Measurements from ENCODE around the gene RAB11FIP4. TPM values are rescaled to one million over a fixed set of nuclear protein-coding genes. Genes with fewer than 3 reads are reported as not detected.
"Not testable (repeated sequence)": the region's sequence is repeated elsewhere in the genome, so short reads cannot be mapped to it uniquely, and the experiment has no call there.

Gene RAB11FIP4, protein sequence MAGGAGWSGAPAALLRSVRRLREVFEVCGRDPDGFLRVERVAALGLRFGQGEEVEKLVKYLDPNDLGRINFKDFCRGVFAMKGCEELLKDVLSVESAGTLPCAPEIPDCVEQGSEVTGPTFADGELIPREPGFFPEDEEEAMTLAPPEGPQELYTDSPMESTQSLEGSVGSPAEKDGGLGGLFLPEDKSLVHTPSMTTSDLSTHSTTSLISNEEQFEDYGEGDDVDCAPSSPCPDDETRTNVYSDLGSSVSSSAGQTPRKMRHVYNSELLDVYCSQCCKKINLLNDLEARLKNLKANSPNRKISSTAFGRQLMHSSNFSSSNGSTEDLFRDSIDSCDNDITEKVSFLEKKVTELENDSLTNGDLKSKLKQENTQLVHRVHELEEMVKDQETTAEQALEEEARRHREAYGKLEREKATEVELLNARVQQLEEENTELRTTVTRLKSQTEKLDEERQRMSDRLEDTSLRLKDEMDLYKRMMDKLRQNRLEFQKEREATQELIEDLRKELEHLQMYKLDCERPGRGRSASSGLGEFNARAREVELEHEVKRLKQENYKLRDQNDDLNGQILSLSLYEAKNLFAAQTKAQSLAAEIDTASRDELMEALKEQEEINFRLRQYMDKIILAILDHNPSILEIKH
- 10 to 100 TPM; 16.7 to 18.7 TPM for total RNA-seq

DNA sequence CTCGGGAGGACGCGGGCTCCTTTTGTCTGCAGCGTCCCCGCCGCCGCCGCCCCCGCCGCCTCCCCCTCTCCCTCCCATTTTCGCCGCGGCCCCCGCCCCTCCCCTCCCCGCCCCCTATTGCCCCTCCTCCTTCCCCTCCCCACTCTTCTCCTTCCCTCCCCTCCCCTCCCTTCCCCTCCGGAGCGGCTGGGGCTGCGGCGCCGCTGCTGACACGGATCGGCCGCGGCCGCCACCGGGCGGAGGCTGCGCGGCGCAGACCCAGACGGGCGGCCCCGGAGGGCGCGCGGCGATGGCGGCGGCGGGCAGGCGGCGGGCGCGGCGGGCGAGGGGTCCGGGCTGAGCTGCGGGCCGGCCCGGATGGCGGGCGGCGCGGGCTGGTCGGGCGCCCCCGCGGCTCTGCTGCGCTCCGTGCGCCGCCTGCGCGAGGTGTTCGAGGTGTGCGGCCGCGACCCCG lies at the start of gene RAB11FIP4:
TSS of gene RAB11FIP4 (plus strand) at position 180 of the 454 bp plus-strand sequence. CDS start at position 358, 178 bp downstream.
- H3K27me3 Mint-ChIP-seq: peaks cover 64% of the 10 kb centered on the region
- no peaks in the 10 kb centered on the region for H3K9me3 Mint-ChIP-seq
- peak; percentile 33 for DNase-seq
- peaks cover 7% of the 10 kb centered on the region for H3K4me1 Mint-ChIP-seq
- peak within 1 kb of the TSS; percentile 61 for H3K4me3 Mint-ChIP-seq
- no peak within 1 kb of the TSS for H3K27ac Mint-ChIP-seq
- peaks cover 3% of the 10 kb centered on the region for H3K36me3 Mint-ChIP-seq

DNA sequence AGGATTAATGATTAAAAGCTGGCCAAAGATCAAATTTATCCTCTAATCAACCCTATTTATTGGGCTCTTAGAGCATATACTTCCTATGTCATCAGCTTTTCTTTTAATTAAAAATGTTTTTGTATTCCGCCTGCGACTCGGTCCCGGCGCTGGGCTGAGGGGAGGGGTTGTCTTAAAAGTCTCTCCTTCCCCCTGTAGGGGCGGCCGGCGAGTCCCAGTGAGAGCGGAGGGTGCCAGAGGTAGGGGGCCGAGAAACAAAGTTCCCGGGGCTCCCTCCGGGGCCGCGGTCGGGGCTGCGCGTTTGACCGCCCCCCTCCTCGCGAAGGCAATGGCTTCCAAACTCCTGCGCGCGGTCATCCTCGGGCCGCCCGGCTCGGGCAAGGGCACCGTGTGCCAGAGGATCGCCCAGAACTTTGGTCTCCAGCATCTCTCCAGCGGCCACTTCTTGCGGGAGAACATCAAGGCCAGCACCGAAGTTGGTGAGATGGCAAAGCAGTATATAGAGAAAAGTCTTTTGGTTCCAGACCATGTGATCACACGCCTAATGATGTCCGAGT lies 46.2 kb upstream of the RAB11FIP4 start:
- not testable (repeated sequence) for DNase-seq, H3K4me1 Mint-ChIP-seq, H3K27me3 Mint-ChIP-seq, H3K27ac Mint-ChIP-seq, H3K9me3 Mint-ChIP-seq, H3K4me3 Mint-ChIP-seq
- peaks cover 19% of the 10 kb centered on the region for H3K36me3 Mint-ChIP-seq

DNA sequence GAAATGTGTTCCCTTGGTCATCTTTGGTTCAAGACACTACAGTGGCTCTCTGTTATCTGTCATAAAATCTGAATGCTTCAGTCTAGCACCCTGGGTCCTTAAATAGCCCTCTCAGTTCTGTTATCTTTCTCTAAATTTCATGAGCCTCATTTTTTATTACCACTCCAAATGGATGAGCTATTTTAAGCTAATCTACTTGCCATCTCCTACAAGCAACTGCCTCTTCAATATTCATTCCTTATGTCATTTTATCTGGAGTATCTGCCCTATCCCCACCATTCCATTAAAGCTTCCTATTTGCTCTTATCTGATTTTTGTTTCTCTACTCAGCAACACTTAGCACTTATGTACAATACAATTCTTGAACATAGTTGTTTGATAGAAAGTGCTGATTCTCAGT lies 42.0 kb upstream of the RAB11FIP4 start:
- Mint-ChIP-seq H3K36me3 (peaks cover 21% of the 10 kb centered on the region), H3K27ac (no peak overlapping the region), H3K27me3 (no peaks in the 10 kb centered on the region), H3K9me3 (no peaks in the 10 kb centered on the region), H3K4me3 (no peak overlapping the region), H3K4me1 (peaks cover 3% of the 10 kb centered on the region)
- DNase-seq: no peak

DNA sequence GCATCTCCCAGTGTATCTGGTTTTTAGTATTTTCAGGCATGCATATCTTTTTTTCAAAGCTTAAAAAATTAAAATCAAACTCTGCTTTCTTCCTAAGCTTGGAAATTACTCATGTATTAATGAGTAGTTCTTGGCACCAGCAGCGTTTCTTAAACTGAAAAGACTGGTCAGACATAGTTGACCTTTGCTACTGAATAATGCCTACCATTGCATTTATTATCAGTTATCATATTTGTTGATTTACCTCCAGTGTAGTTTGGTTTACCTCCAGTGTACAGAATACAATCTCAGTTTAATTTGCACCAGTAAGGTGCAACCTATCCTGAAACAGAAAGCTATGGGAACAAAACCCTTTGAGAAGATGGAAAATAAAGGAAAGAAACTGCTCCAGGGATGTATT lies 35.5 kb upstream of the RAB11FIP4 start:
- no peak overlapping the region for H3K27ac Mint-ChIP-seq
- DNase-seq: no peak
- H3K4me3 Mint-ChIP-seq: no peak overlapping the region
- no peaks in the 10 kb centered on the region for H3K4me1 Mint-ChIP-seq
- no peaks in the 10 kb centered on the region for H3K27me3 Mint-ChIP-seq
- H3K9me3 Mint-ChIP-seq: no peaks in the 10 kb centered on the region
- H3K36me3 Mint-ChIP-seq: peaks cover 23% of the 10 kb centered on the region

DNA sequence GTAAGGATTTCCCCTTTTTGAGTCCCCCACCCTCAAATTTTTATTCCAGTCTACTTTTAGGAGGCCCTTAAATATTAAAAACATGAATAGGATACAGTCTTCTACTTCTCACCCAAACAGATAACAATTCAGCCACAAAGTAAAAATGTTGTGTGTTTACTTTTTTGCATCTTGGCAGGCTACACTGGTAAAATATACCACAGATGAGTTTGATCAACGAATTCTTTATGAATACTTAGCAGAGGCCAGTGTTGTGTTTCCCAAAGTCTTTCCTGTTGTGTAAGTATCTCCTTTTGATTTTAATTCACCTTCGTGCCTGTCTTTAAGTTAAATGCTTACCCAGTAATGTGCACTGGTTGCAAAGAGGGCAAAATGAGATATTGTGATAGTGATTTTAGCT lies 34.4 kb upstream of the RAB11FIP4 start:
- Mint-ChIP-seq H3K4me3 (no peak overlapping the region), H3K4me1 (no peaks in the 10 kb centered on the region), H3K9me3 (no peaks in the 10 kb centered on the region)

DNA sequence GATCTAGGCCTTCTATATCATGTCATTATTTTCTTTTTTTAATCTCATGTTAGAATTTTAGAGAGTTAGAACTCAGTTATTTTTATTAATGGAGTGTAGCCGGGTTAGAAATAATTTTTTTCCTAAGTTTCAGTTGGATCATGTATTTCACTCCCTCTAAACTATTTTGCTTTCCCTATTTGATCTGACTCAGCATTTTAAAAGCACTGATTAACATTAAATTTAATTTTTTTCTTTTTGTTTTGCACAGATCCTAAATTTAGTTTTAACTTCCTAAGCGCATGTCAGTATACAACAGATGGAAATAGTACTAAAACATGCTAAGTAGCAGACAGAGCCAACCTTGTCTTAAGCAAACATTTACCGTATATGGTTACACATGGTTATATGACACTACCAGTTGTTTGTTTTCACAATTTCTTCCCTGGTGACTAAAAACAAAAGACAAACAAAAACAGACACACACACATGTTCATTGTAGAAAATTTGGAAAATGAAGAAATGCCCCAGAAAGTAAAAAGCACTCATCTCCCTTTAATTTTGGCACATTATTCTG lies 33.6 kb upstream of the RAB11FIP4 start:
- Mint-ChIP-seq H3K4me3 (no peak overlapping the region), H3K9me3 (no peaks in the 10 kb centered on the region), H3K4me1 (no peaks in the 10 kb centered on the region), H3K36me3 (peaks cover 25% of the 10 kb centered on the region), H3K27ac (no peak overlapping the region), H3K27me3 (no peaks in the 10 kb centered on the region)
- no peak for DNase-seq

More for the DNA sequence above, 34.4 kb upstream of the RAB11FIP4 start:
- DNase-seq: no peak
- Mint-ChIP-seq H3K27me3 (no peaks in the 10 kb centered on the region), H3K36me3 (peaks cover 26% of the 10 kb centered on the region), H3K27ac (no peak overlapping the region)

DNA sequence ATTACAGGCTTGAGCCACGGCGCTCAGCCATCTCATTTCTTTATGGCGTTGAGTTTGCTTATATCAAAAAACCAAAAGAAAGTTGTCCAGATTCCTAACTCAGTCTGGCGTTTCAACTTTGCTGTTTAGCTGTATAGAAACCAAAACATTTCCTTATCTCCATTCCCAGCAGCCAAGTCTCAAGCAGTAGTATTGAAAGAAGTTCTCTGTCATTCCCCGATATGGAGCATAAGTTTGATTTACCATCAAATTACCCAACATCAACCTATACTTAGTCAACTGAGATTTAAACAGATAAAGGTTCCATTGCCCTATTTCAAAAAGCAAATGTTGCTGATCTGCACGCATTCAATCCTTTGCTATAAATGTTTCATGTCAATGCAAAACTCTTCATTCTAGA lies 27.5 kb upstream of the RAB11FIP4 start:
- H3K36me3 Mint-ChIP-seq: peaks cover 13% of the 10 kb centered on the region
- H3K27me3 Mint-ChIP-seq: no peaks in the 10 kb centered on the region
- no peaks in the 10 kb centered on the region for H3K4me1 Mint-ChIP-seq
- H3K27ac Mint-ChIP-seq: no peak overlapping the region
- DNase-seq: no peak
- no peaks in the 10 kb centered on the region for H3K9me3 Mint-ChIP-seq
- H3K4me3 Mint-ChIP-seq: no peak overlapping the region

DNA sequence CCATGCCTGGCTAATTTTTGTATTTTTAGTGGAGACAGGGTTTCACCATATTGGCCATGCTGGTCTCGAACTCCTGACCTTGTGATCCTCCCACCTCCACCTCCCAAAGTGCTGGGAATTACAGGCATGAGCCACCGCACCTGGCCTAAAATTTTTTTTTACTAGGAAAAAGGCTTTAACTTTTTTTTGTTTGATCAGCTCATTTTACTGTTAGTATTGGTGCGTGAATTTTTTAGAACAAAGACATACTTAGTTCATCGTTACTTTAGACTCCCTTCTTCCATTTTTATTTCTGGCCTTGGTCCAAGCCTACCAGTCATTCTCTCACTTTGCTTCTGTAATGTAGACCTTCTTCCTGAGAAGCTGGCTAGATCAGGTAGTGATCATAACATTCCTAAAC lies 25.4 kb upstream of the RAB11FIP4 start:
- H3K4me1 Mint-ChIP-seq: peaks cover 5% of the 10 kb centered on the region
- no peaks in the 10 kb centered on the region for H3K9me3 Mint-ChIP-seq
- peaks cover 9% of the 10 kb centered on the region for H3K36me3 Mint-ChIP-seq
- H3K27ac Mint-ChIP-seq: no peak overlapping the region
- no peaks in the 10 kb centered on the region for H3K27me3 Mint-ChIP-seq
- H3K4me3 Mint-ChIP-seq: no peak overlapping the region
- no peak for DNase-seq

DNA sequence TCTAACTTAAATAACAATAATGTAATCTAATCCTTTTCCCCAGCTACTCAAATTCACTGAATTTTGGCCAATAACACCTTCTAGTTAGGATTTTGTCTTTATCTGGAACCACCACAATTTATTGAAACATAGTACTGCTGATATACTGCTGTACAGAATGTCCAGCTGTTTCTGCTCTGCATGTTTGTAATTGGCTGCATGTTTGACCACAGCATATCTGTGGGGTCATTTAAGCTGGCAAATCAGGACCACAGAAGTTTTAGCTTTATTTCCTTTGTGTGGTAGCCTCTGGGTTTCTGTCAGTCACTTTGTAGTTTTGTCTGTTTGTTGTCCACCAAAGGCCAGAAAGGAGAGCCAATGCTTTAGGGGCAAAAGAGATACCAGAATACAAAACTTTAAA lies 22.2 kb upstream of the RAB11FIP4 start:
- Mint-ChIP-seq H3K27me3 (no peaks in the 10 kb centered on the region), H3K9me3 (no peaks in the 10 kb centered on the region), H3K4me1 (peaks cover 17% of the 10 kb centered on the region), H3K36me3 (peaks cover 3% of the 10 kb centered on the region), H3K27ac (no peak overlapping the region), H3K4me3 (no peak overlapping the region)
- DNase-seq: no peak

DNA sequence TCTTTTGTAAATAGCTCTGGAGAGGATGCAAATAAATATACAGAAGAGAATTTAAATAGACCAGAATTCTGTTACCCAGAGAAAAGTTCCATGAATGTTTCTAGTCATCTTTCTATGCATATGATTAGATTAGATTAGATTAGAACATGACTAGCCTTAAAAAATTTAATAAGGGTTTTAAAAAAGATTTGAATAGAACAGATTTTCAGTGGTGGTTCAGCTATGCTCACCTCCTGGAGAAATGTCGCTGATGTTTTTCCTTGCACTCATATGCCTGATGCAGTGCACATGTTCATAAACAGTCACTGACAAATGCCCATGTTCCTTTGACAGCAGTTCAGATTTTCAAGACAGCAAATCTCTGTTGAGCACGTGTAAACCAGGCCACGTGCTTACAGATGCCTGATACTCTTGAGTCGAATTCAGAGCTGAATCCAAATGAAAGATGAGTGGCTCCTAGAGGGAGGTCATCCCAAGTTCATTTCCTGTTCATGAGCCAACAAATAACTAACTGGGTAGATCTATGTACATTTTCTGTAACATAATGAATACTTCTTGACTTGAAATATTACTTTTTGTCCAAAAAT lies 19.9 kb upstream of the RAB11FIP4 start:
- H3K27me3 Mint-ChIP-seq: no peaks in the 10 kb centered on the region
- no peak overlapping the region for H3K27ac Mint-ChIP-seq
- H3K36me3 Mint-ChIP-seq: peaks cover 2% of the 10 kb centered on the region
- no peaks in the 10 kb centered on the region for H3K9me3 Mint-ChIP-seq
- DNase-seq: no peak
- no peak overlapping the region for H3K4me3 Mint-ChIP-seq
- peaks cover 17% of the 10 kb centered on the region for H3K4me1 Mint-ChIP-seq

DNA sequence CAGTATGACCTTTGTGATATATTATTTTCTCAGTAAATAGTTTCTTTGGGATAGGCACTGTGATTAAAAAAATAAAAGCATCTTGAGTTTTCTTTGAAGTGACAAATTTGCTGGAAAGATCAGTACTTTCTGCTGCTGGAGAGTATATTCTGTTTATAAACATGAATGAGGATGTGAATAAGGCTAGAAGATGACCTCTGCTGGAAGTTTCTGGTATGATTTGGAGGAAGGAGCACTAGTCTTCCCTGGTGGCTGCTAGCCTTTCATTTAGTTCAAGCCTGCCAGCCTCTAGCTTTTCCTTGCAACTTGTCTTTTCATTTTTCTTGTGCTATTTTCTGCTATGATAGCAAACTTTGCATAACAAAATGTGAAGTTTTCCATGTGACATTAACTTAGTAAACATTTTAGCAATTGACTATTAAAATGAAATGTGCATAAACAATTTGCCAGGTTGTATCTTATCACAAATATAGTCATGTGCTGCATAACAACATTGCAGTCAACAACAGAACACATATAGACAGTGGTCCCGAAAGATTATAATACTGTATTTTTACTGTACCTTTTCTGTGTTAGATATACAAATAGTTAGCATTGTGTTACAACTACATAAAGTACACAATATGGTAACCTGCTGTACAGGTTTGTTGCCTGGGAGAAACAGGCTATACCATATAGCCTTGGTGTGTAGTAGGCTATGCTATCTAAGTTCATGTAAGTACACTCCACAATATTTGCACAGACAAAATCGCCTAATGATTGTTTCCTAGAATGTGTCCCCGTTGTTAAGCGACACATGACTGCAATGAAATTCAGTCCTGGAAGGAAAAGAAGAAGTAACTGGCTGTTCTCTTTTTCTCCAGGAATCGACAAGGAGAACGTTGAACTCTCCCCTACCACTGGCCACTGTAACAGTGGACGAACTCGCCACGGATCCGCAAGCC lies 18.1 kb upstream of the RAB11FIP4 start:
- no peaks in the 10 kb centered on the region for H3K27me3 Mint-ChIP-seq
- no peaks in the 10 kb centered on the region for H3K9me3 Mint-ChIP-seq
- DNase-seq: no peak
- peaks cover 2% of the 10 kb centered on the region for H3K36me3 Mint-ChIP-seq
- H3K4me1 Mint-ChIP-seq: peaks cover 17% of the 10 kb centered on the region
- H3K27ac Mint-ChIP-seq: no peak overlapping the region
- H3K4me3 Mint-ChIP-seq: no peak overlapping the region

DNA sequence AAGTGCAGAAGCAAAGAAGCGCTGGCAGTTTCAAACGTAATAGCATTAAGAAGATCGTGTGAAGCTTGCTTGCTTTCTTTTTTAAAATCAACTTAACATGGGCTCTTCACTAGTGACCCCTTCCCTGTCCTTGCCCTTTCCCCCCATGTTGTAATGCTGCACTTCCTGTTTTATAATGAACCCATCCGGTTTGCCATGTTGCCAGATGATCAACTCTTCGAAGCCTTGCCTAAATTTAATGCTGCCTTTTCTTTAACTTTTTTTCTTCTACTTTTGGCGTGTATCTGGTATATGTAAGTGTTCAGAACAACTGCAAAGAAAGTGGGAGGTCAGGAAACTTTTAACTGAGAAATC lies 17.4 kb upstream of the RAB11FIP4 start:
- H3K27ac Mint-ChIP-seq: no peak overlapping the region
- no peak for DNase-seq
- H3K4me3 Mint-ChIP-seq: no peak overlapping the region

DNA sequence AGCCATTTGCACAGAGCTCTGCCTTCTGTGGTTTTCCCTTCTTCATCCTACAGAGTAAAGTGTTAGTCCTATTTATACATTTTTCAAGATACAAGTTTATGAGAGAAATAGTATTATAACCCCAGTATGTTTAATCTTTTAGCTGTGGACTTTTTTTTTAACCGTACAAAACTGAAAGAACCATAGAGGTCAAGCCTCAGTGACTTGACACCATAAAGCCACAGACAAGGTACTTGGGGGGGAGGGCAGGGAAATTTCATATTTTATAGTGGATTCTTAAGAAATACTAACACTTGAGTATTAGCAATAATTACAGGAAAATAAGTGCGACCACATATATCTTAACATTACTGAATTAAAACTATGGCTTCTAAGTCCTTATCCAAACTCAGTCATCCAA lies 17.0 kb upstream of the RAB11FIP4 start:
- Mint-ChIP-seq H3K36me3 (peaks cover 2% of the 10 kb centered on the region), H3K9me3 (no peaks in the 10 kb centered on the region), H3K4me3 (no peak overlapping the region), H3K27me3 (no peaks in the 10 kb centered on the region), H3K27ac (no peak overlapping the region), H3K4me1 (peaks cover 14% of the 10 kb centered on the region)
- DNase-seq: no peak

More for the DNA sequence above, 17.4 kb upstream of the RAB11FIP4 start:
- peaks cover 17% of the 10 kb centered on the region for H3K4me1 Mint-ChIP-seq
- no peaks in the 10 kb centered on the region for H3K9me3 Mint-ChIP-seq
- H3K27me3 Mint-ChIP-seq: no peaks in the 10 kb centered on the region
- H3K36me3 Mint-ChIP-seq: peaks cover 2% of the 10 kb centered on the region

DNA sequence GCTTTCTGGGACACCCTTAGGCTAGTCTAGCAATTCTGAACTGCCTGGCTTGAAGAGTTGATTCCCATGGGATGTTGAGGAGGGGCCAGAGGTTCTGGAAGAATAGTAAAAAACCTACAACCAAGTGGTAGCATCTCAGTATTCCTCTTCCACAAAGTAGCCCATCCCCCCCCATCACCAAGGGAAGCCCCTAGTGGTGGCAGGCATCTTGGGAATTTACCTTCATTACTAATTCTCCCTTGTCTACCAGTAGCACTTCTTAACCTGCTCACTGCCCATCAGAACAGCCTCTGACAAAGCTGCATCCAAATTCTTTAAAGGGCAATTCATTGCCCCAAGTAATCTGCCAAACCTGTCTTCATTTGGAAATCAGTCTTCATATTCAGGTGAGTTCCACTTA lies 12.8 kb upstream of the RAB11FIP4 start:
- H3K27me3 Mint-ChIP-seq: no peaks in the 10 kb centered on the region
- no peaks in the 10 kb centered on the region for H3K9me3 Mint-ChIP-seq
- H3K36me3 Mint-ChIP-seq: peaks cover 2% of the 10 kb centered on the region
- no peak for DNase-seq
- no peak overlapping the region for H3K4me3 Mint-ChIP-seq
- no peak overlapping the region for H3K27ac Mint-ChIP-seq
- H3K4me1 Mint-ChIP-seq: no peaks in the 10 kb centered on the region

All from activated naive CD8-positive, alpha-beta T cell treated with anti-CD3 and anti-CD28 coated beads for 36 hours (primary cell).